HAP-1 (cell line): Measurements from ENCODE around the gene RBM17.

Experiments
- DNase-seq, 2 experiments: peaks; one replicate each; pipeline ENCODE4 v3.0.0-alpha.2; 2016 to 2020; ENCODE audit warnings: low spot score in 2 of 2
- H3K27me3 ChIP-seq: fragments of 250-450 bp; sonication (Bioruptor Pico); 2 replicates; pipeline ENCODE4 v1.5.1; 2020; ENCODE audit warnings: low read depth, mild to moderate bottlenecking, moderate library complexity
- H3K36me3 ChIP-seq: fragments of 250-450 bp; sonication (Bioruptor Pico); replicated peaks from 2 replicates; pipeline ENCODE4 v1.5.1; 2020; ENCODE audit warnings: mild to moderate bottlenecking
- H3K4me1 ChIP-seq: fragments of 250-450 bp; sonication (Bioruptor Pico); 2 replicates; pipeline ENCODE4 v1.5.1; 2020; ENCODE audit warnings: mild to moderate bottlenecking
- H3K4me3 ChIP-seq: fragments of 250-450 bp; sonication (Bioruptor Pico); 2 replicates; pipeline ENCODE4 v1.5.1; 2020; ENCODE audit warnings: mild to moderate bottlenecking, moderate library complexity
- H3K9me3 ChIP-seq: fragments of 250-450 bp; sonication (Bioruptor Pico); 2 replicates; pipeline ENCODE4 v1.5.1; 2020; ENCODE audit warnings: mild to moderate bottlenecking, moderate library complexity
- in situ Hi-C: fragments of 300-500 bp; cut with MboI; formaldehyde crosslinking; loops from 3 replicates; pipeline ENCODE4 v1.14.3; 2020; ENCODE audit warnings: low sequenced_read_pairs, inconsistent platforms, mixed read lengths

Gene RBM17

DNA sequence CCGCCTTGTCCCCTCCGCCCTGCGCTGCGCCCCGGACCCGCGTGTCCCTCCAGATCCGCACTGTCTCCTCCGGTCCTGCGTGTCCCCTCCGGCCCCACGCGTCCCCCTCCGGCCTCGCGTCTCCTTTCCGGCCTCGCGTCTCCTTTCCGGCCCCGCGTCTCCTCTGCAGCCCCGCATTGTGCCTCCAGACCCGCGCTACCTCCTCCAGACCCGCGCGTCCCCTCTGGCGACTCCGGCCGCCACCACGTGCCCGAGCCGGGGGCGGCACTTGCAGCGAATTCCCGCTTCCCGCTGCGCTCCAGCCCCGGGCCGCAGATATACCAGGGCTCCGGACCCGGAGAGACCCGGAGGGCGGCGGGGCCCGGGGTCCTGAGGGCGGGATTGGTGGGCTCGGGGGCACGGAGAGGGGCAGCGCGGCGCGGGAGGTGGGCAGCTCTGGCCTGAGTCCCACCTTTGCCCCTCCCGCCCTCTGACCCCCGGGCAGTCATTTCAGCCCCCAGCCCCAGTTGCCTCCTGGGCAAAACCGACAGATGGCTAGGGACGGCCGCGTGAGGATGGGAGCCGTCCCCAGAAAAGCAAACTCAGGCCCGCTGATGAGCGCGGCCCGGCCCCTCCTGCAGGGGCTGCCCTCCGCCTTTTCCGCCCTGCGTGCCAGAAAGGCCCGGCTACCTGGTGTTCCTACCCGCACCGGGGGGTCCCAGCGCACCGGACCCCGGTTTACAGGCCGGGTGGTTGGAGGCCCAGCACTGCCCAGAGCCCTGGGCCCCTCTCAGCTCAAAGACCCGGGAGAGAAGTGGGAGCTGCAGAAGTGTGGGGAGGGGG, 56.5 kb downstream of the RBM17 start:
- Histone ChIP-seq H3K36me3 (peaks cover 5% of the 10 kb centered on the region; the same call in 1 of the 2 replicates), H3K9me3 (no peaks in the 10 kb centered on the region), H3K4me3 (peak overlapping the region; percentile 64), H3K4me1 (peaks cover 7% of the 10 kb centered on the region; the same call in 1 of the 2 replicates), H3K27me3 (no peaks in the 10 kb centered on the region)
- in situ Hi-C loops, result no loop called here
- peak in 1 of 2 experiments; percentile 46 for DNase-seq

- Histone ChIP-seq H3K9me3 (no peaks in the 10 kb centered on the region), H3K27me3 (no peaks in the 10 kb centered on the region), H3K4me3 (peak overlapping the region; percentile 64), H3K36me3 (peaks cover 5% of the 10 kb centered on the region; the same call in 1 of the 2 replicates), H3K4me1 (peaks cover 7% of the 10 kb centered on the region; the same call in 1 of the 2 replicates)
- in situ Hi-C loops, result no loop called here
- DNase-seq, result no peak
Observed at GRCh38 chr10:6146013-6146785, 57.4 kb downstream of the RBM17 start.

DNA sequence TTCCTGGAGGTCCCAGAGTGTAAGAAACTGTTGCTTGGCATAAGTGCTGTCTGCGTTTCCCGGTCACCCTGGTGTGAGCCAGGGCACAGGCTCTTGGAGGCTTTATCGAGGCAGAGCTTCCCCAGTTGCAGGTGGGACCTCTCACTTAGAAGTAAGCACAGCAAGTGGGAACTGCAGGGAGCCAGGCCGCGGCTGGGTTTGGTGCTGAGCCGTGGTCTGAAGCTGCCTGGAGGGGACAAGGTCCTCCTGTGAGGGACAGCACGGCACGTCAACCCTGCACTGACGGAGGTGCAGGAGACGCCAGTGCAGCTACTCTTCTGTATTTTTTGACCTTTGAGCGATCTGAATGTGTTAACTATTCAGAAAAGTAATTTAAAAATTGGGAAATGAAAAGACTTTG, 58.1 kb downstream of the RBM17 start:
- Histone ChIP-seq H3K4me1 (peaks cover 7% of the 10 kb centered on the region; the same call in 1 of the 2 replicates), H3K27me3 (no peaks in the 10 kb centered on the region), H3K36me3 (peaks cover 5% of the 10 kb centered on the region; the same call in 1 of the 2 replicates), H3K9me3 (no peaks in the 10 kb centered on the region), H3K4me3 (no peak overlapping the region)
- in situ Hi-C loops, result no loop called here
- no peak for DNase-seq

DNA sequence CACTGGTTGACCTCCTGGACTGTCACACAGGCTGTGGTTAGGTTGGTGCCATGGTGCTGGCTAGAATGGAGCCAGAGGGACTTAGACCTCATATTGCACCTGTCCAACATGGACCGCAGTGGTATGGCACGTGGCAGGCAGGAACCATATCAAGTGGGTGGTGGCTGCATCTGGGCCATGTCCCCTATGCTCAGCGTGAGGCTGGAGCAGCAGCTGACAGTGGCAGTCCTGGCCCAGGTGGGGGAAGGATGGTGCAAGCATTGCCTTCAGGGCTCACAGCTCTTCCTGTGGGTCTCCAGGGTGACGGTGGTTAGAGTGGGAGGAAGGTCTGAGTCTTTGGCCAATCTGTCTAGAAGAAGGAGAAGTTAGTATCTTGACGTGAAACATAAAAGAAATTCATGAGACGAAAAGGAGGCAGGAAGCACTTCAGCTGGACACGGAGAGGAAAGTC, 59.4 kb downstream of the RBM17 start:
- Histone ChIP-seq H3K27me3 (no peaks in the 10 kb centered on the region), H3K9me3 (no peaks in the 10 kb centered on the region), H3K4me3 (no peak overlapping the region), H3K4me1 (peaks cover 7% of the 10 kb centered on the region; the same call in 1 of the 2 replicates), H3K36me3 (peaks cover 5% of the 10 kb centered on the region; the same call in 1 of the 2 replicates)
- no peak for DNase-seq
- in situ Hi-C loops, result no loop called here

GRCh38 chr10:6148908-6149307, 60.1 kb downstream of the RBM17 start:
- Histone ChIP-seq H3K4me3 (no peak overlapping the region), H3K36me3 (peaks cover 5% of the 10 kb centered on the region; the same call in 1 of the 2 replicates), H3K27me3 (no peaks in the 10 kb centered on the region), H3K9me3 (no peaks in the 10 kb centered on the region), H3K4me1 (peaks cover 7% of the 10 kb centered on the region; the same call in 1 of the 2 replicates)
- in situ Hi-C loops, result no loop called here
- DNase-seq, result no peak

GRCh38 chr10:6151087-6151977, 62.5 kb downstream of the RBM17 start:
- Histone ChIP-seq H3K4me3 (no peak overlapping the region), H3K36me3 (peaks cover 5% of the 10 kb centered on the region; the same call in 1 of the 2 replicates), H3K4me1 (peaks cover 2% of the 10 kb centered on the region; the same call in 1 of the 2 replicates), H3K27me3 (no peaks in the 10 kb centered on the region), H3K9me3 (no peaks in the 10 kb centered on the region)
- DNase-seq, result peak in 1 of 2 experiments; percentile 56
- in situ Hi-C loops, result no loop called here

DNA sequence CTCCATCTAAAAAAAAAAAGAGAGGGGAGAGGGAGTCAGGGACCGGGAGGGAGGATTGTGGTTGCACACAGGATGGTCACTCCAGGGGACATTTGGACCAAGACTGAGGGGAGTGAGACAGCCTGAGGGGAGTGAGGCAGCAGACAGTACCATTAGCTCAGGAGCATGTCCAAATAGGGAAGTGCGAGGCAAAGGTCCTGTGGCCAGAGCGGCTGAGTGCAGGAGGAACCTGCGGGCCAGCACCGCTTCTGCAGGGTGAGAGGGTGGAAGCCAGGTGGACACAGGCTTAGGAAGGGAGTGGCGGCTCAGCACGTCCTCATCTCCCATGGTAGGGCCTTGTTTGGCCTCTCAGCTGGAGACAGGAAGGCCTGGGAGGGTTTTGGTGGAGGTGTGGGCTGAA, 65.0 kb downstream of the RBM17 start:
- H3K4me1 ChIP-seq, result peaks cover 8% of the 10 kb centered on the region
- no peaks in the 10 kb centered on the region for H3K36me3 ChIP-seq
- in situ Hi-C loops, result no loop called here

GRCh38 chr10:6154566-6154965, 65.7 kb downstream of the RBM17 start:
- Histone ChIP-seq H3K4me3 (no peak overlapping the region), H3K4me1 (peaks cover 8% of the 10 kb centered on the region), H3K36me3 (no peaks in the 10 kb centered on the region), H3K9me3 (no peaks in the 10 kb centered on the region), H3K27me3 (no peaks in the 10 kb centered on the region)
- no peak for DNase-seq
- in situ Hi-C loops, result no loop called here

More for the DNA sequence above, 65.0 kb downstream of the RBM17 start:
- Histone ChIP-seq H3K27me3 (no peaks in the 10 kb centered on the region), H3K9me3 (no peaks in the 10 kb centered on the region), H3K4me3 (no peak overlapping the region)
- no peak for DNase-seq

GRCh38 chr10:6158276-6158675, 69.4 kb downstream of the RBM17 start:
- H3K4me1 ChIP-seq, result peaks cover 19% of the 10 kb centered on the region
- H3K27me3 ChIP-seq, result no peaks in the 10 kb centered on the region
- no peak overlapping the region for H3K4me3 ChIP-seq
- no peaks in the 10 kb centered on the region for H3K9me3 ChIP-seq
- in situ Hi-C loops, result no loop called here
- H3K36me3 ChIP-seq, result no peaks in the 10 kb centered on the region
- no peak for DNase-seq

- peaks cover 9% of the 10 kb centered on the region for H3K36me3 ChIP-seq
- no peak for DNase-seq
- no peaks in the 10 kb centered on the region for H3K9me3 ChIP-seq
- no peak overlapping the region for H3K4me3 ChIP-seq
- in situ Hi-C loops, result no loop called here
- H3K4me1 ChIP-seq, result peaks cover 20% of the 10 kb centered on the region
- no peaks in the 10 kb centered on the region for H3K27me3 ChIP-seq
Observed at GRCh38 chr10:6161921-6162320, 73.1 kb downstream of the RBM17 start.

DNA sequence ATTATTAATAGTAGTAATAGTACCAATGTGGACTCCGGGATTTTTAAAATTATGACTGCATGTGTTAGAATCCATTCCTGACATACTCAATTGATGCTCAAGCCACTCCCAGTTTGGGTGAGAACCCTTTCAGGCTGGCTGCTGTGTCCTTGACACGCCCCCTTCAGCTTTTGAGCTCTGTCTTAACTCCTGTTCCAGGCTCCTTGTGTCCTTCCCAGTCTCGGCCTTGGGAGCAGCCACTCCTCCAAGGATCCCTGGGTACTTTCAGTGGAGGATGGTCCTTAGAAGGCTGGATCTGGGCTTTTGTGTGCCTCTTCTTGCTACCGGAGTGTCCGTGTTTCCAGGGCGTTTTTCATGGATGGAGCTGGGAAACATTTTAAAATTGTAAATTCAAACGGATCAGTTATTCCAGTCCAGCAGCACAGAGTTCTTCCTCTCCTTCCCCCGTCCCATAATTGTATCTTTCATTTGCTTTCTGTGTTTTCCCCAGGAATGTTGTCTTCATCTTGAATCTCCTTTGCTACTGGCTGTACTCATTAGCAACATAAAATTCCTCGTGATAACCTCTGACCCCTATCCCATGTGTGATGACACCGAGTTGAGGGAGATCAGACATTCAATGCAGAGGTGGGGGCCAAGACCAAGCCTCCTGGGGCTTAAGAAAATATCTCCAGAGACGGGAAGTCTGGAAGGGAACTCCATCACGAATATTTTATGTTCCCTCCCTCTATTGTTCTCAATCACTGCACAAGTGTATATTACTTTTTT, 73.9 kb downstream of the RBM17 start:
- Histone ChIP-seq H3K4me3 (peak overlapping the region; percentile 73), H3K36me3 (peaks cover 18% of the 10 kb centered on the region), H3K9me3 (no peaks in the 10 kb centered on the region), H3K4me1 (peaks cover 13% of the 10 kb centered on the region), H3K27me3 (no peaks in the 10 kb centered on the region)
- in situ Hi-C loops, result no loop called here
- peak; percentile 72 to 82 for DNase-seq

DNA sequence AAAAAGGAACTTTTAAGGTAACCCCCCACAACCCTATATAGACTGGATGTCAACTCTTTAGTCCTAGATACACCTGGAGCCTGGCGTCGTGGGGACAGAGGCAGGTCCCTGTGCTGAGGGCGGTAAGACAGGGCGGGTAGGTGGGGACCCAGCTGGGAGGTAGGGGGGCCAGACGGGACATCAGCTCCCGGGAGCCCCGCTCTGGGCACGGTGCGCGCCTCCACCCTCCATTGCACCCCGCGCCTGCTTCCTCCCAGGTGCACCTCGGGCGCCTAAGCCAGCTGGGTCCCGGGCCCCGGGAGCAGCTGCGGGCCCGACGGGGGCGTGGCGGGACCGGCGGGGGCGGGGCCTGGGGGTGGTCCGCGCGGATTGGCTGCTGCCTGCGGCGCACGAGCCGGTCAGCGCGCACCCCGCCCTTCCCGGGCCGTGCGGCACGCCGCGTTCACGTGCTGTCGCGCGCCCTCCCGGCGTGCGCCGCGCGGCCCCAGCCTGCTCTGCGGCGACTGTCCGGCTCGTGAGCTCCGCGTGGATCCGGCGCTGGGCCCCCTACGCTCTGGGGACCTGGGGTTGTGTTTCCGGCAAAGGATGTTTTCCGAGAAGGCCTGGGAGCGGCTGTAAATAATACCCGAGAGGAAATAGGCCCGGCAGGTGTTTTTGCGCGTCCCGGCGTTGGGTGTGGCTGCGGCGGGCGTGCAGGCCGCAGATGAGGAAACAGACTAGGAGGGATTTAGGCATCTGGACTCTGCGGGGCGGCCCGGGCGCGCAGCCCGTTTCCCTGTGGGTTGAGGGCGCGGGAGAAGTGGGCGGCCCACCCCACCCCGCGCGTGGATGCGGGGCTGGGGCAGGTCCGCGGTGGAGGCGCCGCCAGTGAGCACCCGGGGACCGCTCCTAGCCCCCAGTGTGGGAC, 74.8 kb downstream of the RBM17 start:
- peak; percentile 80 to 91 for DNase-seq
- in situ Hi-C loops, result no loop called here
- Histone ChIP-seq H3K4me3 (peak overlapping the region; percentile 73), H3K36me3 (peaks cover 24% of the 10 kb centered on the region), H3K9me3 (no peaks in the 10 kb centered on the region), H3K27me3 (no peaks in the 10 kb centered on the region), H3K4me1 (peaks cover 13% of the 10 kb centered on the region)
